Epithelial cell of proximal tubule (primary cell): ENCODE data around the gene TBCCD1. TPM values are rescaled to one million over a fixed set of nuclear protein-coding genes. Genes with fewer than 3 reads are reported as not detected.

Source experiments
- DNase-seq: peaks from one replicate; pipeline ENCODE4 v3.0.0-alpha.2; 2011; ENCODE audit warnings: low read depth
- H3K4me3 ChIP-seq: 2 replicates; pipeline ENCODE4 v1.5.1; 2011; ENCODE audit warnings: low read depth, mild to moderate bottlenecking, low read length
- total RNA-seq: library from RNA; depleted of rRNA; stranded (reverse); fragments of >200 nt; gene quantifications from 2 replicates; pipeline ENCODE4 v1.2.3, GENCODE V29; 2015
- TF ChIP-seq, protein P1 (sequence below): conservative IDR thresholded peaks from 2 replicates; pipeline ENCODE4 v1.5.1; 2012; ENCODE audit warnings: low read depth, mild to moderate bottlenecking, low read length

Gene TBCCD1
- total RNA-seq, 1 donor from 2014 or later = 10.8 TPM

DNA sequence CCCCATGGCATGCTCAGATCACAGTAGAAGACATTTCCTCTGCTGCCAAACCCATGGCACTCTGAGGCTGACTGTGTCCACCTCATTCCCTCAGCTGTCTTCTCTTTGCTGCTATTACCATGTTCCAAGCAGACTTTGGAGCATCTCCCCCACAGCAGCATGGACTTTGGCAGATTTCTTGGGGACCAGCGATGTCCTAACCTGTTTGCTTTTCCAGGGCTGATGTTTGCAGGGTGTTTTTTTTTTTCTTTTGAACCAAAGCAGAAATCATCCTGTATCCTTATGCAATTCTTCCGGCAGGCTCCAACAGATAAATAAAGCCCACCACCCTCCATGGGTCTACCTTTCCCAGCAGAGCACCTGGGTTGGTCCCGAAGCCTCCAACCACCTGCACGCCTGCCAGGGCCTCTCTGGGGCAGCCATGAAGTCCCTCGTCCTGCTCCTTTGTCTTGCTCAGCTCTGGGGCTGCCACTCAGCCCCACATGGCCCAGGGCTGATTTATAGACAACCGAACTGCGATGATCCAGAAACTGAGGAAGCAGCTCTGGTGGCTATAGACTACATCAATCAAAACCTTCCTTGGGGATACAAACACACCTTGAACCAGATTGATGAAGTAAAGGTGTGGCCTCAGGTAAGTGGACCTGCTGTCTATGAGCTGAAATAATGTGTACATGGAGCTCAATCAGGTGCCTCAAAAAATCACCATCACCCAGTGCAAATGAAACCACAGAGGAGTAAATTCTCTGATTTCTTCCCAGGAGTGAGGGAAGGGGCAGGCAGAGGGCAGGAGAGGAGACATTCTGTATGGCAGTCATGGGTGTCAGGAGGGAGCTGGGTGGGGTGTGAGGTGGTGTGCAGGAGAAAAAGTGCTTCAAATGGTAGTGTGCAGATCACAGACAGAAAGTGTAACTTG, 45.8 kb upstream of the TBCCD1 start, which contains the start of gene AHSG:
TSS of gene AHSG (plus strand) at position 340 of the 916 bp plus-strand sequence. CDS start at position 422, 82 bp downstream.
- DNase-seq = no peak
- TF ChIP-seq, protein P1, sequence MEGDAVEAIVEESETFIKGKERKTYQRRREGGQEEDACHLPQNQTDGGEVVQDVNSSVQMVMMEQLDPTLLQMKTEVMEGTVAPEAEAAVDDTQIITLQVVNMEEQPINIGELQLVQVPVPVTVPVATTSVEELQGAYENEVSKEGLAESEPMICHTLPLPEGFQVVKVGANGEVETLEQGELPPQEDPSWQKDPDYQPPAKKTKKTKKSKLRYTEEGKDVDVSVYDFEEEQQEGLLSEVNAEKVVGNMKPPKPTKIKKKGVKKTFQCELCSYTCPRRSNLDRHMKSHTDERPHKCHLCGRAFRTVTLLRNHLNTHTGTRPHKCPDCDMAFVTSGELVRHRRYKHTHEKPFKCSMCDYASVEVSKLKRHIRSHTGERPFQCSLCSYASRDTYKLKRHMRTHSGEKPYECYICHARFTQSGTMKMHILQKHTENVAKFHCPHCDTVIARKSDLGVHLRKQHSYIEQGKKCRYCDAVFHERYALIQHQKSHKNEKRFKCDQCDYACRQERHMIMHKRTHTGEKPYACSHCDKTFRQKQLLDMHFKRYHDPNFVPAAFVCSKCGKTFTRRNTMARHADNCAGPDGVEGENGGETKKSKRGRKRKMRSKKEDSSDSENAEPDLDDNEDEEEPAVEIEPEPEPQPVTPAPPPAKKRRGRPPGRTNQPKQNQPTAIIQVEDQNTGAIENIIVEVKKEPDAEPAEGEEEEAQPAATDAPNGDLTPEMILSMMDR = no peak
- H3K4me3 ChIP-seq = no peak within 1 kb of the TSS

DNA sequence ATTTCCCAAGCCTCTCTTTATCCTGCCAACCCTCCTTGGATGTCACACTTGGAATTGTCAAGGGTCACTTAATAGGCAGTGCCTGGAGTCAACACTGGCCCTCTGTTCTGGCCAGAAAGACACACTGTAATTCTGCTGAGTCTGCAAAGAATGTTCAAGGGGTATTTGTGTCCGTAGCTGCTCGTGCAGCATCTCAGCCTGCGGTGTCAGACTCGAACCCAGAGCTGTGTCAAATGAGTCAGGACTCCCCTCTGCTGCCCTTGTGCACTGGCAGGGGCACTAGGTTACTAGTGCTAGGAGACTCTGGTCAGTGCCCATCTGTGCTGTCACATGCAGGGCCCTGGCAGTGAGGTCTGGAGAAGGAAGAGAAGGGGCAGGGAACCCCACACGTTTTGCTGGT, 44.9 kb upstream of the TBCCD1 start:
- TF ChIP-seq, protein P1 = no peak
- no peak overlapping the region for H3K4me3 ChIP-seq
- DNase-seq = no peak

- no peak for DNase-seq
- TF ChIP-seq, protein P1 = peak; percentile 85
- H3K4me3 ChIP-seq = no peak overlapping the region
Observed at GRCh38 chr3:186609247-186609868, 42.2 kb upstream of the TBCCD1 start.

- DNase-seq = no peak
- no peak overlapping the region for H3K4me3 ChIP-seq
- TF ChIP-seq, protein P1 = no peak
Observed at GRCh38 chr3:186608624-186609215, 41.6 kb upstream of the TBCCD1 start.

DNA sequence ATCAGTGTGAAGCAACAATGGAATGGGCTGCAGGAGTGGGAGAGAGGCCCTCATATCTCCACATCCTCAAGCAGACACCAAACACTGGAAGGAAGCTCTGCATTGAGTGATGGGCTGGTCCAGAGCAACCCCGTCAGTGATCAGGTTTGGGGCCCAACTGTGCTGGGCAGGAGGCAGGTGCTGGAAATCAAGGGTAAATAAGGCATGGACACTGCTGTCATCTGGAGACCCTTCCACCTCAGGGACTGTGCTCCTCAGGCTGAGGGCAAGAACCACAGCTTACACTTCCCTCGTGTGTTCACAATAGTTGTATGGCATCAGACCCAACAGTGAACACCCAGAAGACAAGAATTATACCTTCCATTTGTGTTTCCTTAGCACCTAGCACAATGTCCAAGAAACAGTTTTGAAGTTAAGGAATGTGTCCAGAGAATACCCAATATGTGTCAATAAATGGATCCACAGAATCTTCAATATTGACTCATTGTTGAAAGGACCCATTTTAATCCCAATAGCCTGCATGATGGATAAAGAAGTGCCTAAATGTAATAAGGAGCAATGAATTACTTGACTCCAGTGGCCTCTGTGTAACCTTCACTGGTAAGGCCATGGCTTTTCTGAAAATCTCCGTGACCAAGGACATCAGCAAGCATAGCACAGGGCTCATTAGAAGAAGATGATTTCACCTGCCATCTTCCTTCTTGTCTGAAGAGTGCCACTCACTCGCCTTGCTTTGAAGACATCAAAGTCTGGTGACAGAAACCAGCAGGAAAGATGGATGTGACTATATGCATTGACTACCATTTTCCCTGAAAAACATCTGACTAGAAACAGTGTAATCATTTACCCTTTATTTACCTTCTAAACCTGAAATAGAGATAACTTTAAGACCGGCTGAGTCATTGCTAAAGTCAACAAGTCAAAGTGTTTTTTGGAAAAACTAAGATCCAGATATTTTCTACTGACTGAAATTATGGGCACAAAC, 38.7 kb upstream of the TBCCD1 start:
- H3K4me3 ChIP-seq = no peak overlapping the region
- TF ChIP-seq, protein P1 = no peak
- no peak for DNase-seq

DNA sequence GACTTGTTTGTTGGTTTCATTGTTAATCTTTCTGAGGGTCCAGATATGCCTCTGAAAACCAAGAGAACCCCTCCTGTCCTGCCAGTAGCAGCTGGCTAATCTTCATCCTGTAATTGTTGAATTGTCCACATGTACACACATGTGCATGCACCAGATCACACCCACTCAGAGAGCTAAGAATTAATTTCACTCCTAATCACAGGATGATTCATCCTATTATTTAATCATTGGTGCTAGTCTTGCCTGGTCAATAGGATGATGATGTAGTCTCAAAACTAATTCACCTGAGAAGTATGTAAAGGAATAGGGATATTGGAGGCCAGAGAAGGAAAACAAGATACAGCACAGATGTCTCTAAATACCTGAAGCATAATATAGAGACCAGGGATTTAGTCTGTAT, 37.9 kb upstream of the TBCCD1 start:
- TF ChIP-seq, protein P1 = no peak
- H3K4me3 ChIP-seq = no peak overlapping the region
- no peak for DNase-seq
